GM21576 (cell line): ENCODE results near the gene SASH1.

ENCODE experiments used
- ATAC-seq: cut with Tn5 transposase; IDR thresholded peaks from one replicate; pipeline ENCODE4 v1.9.1; 2021; ENCODE audit warnings: mild to moderate bottlenecking, moderate library complexity; ENCODE audit not compliant: unreplicated experiment

SASH1 gene

DNA sequence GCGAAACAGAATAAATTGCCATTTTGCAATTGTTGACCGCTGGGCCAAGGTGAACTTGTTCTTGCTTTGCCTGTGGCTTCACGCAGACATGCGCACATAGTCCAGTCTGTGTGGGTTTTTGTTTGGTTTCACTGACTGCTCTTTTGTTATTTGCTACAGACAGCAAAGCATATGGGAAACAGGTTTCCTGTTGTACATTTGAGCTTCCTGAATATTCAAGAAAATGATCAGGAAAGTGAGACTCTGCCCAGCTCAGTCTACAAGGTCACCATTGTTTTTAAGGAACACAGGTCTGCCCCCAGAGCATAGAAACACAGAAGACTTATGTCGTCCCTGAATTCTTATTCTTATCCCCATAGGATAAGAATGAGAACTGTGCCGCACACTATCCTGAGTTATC is 55.6 kb downstream of the SASH1 start:
- no peak for ATAC-seq

DNA sequence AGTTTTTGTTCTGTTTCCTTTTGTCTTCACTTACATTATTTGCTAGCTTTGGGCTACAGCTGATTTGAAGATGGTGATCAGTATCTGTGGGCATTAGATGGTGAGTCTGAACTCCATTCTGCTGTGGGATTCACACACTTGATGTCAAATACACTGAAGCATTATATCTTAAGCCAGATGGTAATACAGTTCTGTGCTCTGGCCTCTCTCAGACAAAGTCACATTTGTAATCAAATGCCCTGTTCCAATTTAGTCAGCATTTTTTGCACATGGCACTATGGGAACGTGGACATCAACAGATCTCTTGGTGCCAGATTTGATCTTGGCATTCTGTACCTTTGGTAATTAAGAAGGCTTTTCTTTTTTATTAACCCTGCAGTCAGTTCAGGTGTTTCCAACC is 56.0 kb downstream of the SASH1 start:
- no peak for ATAC-seq

DNA sequence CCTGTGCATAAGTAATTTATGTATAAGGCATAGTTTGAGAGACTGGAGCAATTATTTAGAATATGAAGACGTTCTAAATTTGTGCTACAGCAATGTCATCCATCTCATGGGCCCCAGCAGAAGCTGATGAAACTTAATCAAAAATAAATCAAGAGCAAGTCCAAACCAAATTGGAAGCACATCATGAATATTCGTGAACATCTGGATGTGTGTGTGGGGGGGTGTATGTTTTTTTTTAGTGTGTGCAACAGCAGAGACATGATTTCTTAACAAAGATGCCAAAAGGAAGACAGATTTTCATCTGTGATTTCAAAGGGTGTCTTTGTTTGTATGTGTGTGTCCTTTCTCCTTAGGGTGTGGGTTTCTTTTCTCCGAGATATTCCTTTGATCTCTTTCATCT is 58.9 kb downstream of the SASH1 start:
- no peak for ATAC-seq

DNA sequence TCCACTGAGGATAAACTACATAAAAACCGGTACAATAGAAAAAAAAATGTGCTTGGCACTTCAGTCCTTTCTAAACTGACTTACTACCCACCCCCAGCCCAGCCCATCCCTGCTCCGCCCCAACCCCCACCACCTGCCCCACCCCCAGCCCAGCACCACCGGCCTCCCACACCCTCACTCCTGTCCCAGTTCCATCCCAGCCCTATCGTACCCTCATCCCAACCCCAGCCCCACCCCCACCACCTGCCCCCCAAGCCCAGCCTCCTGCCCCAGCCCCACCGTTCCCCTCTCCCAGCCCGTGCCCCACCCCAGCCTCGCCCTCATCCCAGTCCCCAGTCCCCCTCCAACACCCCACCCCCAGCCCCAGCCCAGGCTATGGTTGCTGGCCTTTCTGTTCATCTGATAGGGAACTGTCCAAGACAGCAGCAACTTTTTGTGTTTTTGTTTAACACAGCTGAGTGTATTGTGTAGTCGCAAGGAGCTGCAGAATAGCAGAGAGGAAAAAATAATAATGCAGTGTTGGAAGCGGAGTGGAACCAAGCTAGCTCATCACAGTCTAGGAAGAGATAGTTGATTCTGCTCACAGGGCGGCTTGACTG is 61.9 kb downstream of the SASH1 start:
- no peak for ATAC-seq

DNA sequence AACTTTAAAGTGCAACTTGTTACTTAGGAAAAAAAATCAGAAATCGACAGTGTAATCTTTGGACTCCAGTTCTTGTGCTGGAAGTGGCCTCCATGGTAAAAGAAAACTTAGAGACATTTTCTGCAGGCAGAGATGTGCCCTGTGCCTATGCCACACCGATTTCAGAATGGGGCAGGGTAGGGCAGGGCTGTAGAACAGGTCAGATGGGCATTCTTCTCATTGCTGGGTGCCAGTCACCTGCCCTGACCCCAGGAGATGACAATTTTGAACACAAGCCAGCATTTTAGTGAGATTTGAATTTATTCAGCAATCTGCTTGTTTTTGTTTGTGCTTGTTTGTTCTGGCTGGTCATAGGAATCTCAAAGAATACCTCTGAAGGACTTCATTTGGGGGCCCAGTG is 63.3 kb downstream of the SASH1 start:
- no peak for ATAC-seq

DNA sequence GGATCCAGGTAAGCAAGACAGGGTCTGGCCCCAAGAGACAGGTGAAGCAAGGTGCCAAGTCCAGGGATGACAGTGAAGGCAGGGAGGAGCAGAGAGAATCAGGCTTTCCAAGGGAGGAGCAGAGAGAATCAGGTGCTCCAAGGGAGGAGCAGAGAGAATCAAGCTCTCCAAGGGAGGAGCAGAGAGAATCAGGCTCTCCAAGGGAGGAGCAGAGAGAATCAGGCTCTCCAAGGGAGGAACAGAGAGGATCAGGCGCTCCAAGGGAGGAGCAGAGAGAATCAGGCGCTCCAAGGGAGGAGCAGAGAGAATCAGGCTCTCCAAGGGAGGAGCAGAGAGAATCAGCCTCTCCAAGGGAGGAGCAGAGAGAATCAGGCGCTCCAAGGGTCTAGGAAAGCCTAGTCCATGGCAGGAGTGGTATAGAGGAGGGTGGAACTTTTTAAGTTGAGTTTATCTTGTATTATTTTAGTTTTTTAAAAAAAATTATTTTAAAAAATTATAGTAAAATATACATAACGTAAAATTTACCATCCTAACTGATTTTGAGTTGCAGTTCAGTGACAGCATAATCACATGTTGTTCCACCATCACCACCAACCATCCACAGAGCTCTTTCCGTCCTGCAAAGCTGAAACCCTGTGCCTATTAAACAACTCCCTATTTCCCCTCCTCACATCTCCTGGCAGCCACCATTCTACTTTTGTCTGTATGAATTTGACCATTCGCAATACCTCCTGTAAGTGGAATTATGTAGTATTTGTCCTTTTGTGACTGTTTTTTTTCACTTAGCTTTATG is 64.1 kb downstream of the SASH1 start:
- ATAC-seq = no peak

DNA sequence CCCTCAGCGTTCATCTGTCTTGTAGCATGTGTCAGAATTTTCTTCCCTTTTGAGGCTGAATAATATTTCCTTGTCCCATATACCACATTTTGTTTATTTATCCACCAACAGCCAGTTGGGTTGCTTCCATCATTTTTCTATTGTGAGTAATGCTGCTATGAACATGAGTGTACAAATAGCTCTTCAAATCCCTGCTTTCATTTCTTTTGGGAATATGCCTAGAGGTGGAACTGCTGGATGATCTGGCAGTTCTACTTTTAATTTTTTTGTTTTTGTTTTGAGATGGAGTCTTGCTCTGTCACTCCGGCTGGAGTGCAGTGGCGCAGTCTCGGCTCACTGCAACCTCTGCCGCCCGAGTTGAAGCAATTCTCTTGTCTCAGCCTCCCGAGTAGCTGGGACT is 64.7 kb downstream of the SASH1 start:
- no peak for ATAC-seq

DNA sequence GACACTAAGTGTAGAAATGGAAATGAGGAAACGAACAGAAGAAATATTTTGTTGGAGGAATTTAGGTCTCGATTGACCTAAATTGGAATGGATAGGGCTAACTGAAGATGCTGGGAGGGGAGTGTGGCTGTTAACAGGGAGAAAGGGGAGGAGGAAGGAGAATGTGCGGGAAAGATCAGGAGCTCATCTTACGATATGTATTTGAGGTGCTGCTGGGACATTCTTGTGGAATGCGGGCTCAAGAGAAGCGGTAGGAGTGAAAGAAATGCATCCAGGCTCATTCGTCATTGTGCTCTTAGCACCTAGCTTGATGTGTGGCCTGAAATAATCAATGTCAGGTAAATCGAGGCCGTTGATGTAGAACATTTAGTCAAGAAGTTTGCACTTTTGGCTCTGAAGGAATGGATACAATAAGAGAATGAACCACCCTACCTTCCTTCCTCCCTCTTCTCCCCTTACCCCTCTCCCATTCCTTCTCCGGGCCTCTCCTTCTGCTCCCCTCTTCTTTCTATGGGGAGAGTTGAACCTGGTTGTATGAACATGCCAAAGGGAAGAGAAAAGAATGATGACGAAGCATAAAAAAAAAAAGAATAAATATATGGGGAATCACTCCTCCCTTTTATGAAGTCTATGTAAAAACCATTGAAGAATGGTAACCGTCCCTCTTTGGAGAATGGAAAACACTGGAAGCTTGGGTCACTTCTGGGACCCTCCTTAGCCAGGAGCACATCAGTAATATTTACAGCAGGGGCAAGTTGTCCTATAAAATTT is 70.9 kb downstream of the SASH1 start:
- ATAC-seq = no peak

DNA sequence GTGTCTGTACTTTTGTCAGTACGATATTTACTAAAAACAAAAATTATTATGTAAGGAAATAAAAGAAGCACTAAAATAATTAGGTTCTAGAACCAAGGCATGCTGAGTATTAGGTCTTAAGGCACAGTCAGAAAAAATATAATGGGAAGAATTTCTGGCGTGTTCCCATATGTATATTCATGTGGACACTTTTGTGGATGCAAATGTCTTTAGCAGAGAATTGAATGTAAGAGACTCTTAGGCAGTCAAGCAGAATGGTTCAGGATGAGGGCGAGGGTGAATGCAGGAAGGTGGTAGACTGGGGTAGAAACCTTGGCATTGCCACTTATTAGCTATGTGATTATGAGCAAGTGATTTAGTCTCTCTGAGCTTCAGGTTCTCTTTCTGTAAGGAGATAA is 71.5 kb downstream of the SASH1 start:
- ATAC-seq = no peak

DNA sequence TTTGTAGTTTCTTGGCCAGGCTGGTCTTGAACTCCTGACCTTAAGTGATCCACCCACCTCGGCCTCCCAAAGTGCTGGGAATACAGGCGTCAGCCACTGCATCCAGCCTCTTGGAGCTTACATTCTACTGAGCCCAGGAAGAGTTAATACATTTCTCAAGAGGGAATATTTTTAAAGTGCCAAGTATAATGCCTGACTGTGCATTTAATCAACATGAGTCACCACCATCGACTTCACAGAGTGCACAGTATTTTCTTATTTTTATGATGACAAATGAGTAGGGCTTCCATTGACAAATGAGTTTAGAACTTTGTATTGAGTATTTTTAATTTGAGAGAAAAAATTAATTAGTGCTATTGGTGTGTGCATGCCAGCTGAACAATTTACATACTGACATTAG is 72.2 kb downstream of the SASH1 start:
- ATAC-seq = no peak

DNA sequence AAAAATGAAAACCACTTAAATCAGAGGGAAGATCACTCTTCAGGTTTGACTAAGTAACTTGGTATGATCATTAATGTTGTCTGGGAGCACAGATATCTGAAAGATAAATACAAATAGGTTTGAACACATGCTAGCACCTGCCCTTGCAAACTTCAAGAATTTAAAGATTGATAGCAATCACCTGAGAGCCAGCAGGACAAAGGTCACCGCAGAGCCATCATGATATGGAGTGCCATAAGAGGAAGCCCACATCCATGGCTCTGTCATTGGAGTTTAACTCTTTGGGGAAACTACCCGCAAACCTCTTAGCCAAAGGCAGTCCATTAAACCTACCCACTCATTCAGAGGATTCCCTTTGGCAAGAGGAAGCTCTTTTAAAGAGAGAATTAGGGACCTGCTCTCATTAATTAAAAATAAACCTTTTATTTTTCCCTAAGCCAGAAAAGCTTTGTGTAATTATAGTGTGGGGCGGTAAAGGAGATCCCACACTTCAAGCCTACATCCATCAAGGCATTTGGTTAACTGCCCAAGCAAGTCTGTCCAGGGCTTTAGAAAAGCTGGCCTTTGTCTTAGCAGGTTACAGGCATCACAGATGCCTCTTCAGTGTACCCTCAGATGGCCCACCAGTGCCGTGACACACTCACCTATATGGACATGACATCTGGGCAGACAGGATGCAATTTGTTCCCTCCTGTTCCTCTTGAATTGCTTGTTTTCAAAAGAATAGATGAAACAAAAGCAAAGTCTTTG is 73.0 kb downstream of the SASH1 start:
- no peak for ATAC-seq

DNA sequence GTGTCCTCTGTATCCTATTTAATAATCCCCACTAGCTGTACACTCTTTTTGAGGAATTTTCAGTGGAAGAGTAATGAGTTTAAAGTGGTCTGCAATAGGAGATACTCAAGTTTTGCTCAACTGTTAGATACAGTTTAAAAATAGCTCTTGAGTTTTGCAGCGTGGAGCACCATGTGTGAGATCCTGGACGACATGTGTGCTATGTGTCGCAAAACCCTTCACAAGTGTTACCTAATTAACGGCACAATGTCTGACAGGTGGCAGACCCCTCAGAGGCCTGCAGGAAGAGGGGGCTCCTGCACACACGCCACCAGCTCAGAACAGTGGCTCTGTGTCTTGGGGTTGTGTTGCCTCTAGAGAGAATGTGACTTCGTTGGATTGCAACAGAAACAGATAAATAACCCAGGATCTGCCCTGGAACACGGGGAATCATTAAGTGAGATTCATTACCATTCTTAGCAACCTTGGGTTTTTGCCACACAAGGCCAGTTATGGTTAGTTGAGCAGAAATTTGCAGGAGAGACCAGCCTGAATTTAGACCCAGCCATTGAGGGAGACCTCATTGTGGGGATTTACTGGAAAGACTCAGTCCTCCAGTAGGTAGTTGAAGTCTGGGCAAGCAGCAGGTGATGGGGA is 73.8 kb downstream of the SASH1 start:
- ATAC-seq = no peak

DNA sequence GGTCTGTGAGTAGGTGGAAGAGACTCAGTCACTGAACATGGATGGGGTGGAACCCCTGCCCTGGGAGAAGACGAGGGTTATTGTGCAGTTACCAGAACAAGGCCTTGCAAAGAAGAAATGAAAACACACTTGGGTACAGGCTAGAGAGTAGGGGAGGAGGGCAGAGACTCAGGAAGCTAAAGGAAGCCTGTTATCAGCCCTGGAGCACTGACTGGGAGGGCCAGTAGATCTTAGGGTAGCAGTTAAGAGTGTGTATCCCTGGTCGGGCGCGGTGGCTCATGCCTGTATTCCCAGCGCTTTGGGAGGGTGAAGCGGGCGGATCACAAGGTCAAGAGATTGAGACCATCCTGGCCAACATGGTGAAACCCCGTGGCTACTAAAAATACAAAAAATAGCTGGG is 74.4 kb downstream of the SASH1 start:
- ATAC-seq = no peak

DNA sequence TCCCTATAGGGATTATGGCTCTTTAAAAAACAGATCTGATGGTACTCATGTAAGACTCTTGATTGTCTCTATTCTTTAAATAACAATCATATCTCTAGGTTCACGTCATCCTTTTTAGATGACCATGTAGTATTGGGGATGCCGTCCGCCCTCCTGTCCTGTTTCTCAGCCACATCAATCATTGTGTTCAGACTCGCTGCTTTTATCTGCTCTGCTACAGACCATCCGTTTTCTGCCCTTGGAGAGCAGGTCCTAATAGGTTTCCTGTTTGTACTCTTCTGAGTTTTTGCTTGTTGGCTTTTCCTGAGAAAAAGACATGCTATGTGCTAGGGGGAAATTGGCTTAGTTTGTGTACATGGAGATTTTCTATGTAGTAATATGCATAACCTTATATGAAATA is 76.8 kb downstream of the SASH1 start:
- no peak for ATAC-seq

DNA sequence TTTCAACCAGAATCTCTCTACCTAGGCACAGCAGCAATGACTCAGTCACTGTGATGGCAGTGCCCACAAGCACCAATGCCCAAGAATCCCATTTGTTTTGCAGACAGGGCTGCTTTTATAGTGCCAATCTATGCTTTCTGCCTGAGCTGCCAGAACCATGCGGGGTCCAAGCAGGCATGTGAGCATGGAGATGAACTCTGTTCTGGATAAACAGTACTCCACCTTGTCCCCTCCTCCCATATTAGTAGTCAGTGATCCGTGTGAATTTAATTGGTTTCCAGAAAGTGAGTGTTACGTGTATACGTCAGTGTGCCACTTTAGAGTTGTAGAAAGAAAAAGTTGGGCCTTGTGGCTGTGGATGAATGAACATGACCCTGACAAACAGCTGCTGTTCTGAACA is 79.4 kb downstream of the SASH1 start:
- no peak for ATAC-seq

DNA sequence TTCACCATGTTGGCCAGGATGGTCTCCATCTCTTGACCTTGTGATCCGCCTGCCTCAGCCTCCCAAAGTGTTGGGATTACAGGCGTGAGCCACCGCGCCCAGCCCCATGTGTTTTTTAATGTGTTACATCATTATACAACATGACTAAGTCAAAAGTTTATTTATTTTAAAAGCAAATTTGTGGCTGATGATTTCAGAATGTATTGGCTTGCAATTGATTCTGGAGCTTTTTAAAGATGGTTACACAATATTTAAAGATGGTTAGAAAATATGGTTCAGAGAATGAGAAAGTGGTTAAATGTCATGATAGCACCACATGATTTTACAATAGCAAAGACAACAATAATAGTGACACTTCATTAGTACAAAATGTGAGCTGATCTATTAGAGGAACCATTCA is 80.5 kb downstream of the SASH1 start:
- no peak for ATAC-seq

DNA sequence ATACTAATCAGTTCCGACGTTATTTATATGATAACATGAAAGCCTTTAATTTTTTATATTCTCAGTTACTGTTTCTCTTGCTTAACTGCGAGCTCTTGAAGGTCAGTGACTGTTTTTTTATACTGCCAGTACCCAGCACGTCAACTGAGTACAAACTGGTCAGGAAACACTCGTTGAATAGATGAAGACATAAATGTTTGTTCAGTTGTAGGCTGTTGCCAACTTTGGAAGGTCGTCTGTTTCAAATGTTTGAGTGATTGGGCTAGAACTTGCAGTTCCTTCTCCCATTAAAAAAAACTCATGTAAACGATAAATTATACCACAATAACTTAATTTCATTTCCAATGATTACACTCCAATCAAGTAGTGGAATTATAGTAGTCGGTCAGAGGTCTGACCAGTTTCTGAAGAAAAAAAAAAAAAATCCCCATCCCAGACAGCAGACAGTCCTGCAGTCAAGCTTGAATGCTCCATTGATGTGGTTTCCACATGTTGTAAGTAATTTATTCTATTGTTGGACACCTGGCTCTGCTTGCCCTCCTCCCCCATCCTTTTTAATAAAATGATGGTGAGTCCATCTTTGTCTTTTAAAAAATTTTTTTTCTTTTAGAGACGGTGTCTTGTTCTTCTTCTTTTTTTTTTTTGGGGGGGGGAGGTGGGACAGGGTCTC is 81.1 kb downstream of the SASH1 start:
- ATAC-seq = no peak

DNA sequence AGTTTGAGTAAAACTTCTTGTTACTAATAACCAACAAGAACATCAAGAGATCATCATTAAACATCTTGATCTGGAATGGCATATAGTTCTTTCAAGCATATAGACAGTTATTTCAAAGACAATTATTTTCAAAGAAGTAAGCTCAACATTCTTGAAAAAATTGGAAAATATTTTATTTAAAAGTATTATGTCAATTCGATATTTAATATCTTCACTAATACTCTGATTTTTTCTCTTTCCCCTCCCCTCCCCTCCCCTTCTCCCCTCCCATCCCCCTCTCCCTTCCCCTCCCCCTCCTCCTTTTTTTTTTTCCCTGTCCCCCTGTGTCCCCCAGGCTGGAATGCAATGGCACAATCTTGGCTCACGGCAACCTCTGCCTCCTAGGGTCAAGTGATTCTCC is 82.8 kb downstream of the SASH1 start:
- no peak for ATAC-seq

DNA sequence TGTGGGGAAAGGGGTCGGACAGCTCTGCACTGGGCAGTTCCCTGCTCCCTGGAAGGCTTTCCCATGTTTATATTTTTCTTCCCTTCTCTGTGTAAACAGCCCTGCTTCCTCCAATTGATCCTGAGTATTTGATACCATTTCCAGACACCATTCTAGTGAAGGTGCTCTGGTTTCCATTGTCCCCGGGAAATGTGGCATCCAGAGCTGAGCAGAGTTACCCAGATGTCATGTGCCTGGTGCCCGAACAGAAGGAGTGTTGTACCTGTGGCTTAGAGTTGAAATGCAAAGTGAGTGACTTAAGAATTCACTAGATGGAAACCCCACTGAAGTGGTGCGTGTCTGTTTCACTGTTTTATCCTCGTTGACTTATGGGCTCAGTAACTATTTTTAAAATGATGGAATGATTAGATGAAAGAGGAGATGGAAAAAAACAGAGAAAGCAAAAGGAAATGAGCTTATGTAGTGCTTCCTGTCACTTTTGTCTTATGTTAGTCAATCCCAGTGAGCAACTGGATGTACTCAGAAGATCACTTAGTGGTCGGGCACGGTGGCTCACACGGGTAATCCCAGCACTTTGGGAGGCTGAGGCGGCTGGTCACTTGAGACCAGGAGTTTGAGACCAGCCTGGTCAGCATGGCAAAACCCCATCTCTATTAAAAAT is 83.8 kb downstream of the SASH1 start:
- ATAC-seq = no peak

DNA sequence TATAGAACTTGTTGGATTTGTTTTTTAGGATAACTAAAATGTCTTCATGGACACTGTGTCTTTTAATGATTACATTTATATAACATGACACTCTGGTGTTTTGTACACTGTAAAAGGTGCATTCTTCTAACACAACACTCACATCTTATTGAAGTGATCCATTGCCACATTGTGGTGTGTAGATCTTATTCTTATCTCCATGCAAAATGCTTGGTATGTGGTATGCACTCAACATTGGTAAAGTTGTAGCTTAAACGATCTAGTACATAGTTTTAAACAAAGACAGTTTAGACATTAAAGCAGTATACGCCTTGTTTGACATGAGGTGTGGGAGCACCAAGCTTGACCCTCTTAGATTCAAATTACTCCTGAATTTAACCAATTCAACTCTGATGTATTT is 84.7 kb downstream of the SASH1 start:
- no peak for ATAC-seq
